Measurements from ENCODE around the gene CXCR3.

DNA sequence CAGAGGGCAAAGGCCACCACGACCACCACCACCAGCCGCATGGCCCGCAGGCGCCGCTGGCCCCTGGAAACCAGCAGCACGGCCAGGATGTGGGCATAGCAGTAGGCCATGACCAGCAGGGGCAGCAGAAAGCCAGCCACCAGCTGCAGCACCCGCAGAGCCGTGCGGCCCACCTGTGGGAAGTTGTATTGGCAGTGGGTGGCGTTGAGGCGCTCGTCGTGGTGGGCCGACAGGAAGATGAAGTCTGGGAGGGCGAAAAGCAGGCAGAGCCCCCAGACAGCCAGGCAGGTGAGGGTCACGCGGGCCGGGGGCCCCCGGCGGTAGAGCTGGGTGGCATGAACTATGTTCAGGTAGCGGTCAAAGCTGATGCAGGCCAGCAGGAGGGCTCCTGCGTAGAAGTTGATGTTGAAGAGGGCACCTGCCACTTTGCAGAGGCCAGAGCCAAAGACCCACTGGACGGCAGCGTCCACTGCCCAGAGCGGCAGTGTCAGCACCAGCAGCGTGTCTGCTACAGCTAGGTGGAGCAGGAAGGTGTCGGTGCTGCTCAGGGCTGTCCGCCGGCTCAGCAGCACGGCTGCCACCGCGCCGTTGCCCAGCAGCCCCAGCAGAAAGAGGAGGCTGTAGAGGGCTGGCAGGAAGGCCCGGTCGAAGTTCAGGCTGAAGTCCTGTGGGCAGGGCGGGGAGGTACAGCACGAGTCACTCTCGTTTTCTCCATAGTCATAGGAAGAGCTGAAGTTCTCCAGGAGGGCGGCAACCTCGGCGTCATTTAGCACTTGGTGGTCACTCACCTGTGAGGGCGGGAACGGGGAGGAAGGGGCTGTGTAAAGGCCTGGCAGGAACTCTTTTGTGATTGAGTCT, 1.4 kb downstream of the CXCR3 start:
- TF ChIP-seq CTCF (optimal IDR thresholded peaks at IDR 0.05 in 1 of 3, IDR thresholded peaks at IDR 0.05 in 1 of 3, conservative IDR thresholded peaks at IDR 0.05 in 1 of 3; ENCODE audit: extremely low read depth in 1 of 3, insufficient read depth in 2 of 3, low read length in 3 of 3) (no peak), EZH2 (IDR thresholded peaks at IDR 0.05; ENCODE audit: low read length) (no peak)

All from keratinocyte (primary cell).